Glutamatergic neuron (in vitro differentiated cells): ENCODE data around the gene BCORL1. TPM values are rescaled to one million over a fixed set of nuclear protein-coding genes. Genes with fewer than 3 reads are reported as not detected.

Source experiments
- DNase-seq: peaks from one replicate; pipeline ENCODE4 v3.0.0; 2022
- H3K27ac Mint-ChIP-seq: one replicate; pipeline ENCODE4 v1.8.0; 2020; ENCODE audit warnings: mild to moderate bottlenecking, mixed read lengths, inconsistent platforms; ENCODE audit not compliant: unreplicated experiment
- H3K27me3 Mint-ChIP-seq: one replicate; pipeline ENCODE4 v1.8.0; 2020; ENCODE audit warnings: mild to moderate bottlenecking, moderate library complexity, mixed read lengths, inconsistent platforms; ENCODE audit not compliant: unreplicated experiment
- H3K36me3 Mint-ChIP-seq: one replicate; pipeline ENCODE4 v1.8.0; 2020; ENCODE audit warnings: mild to moderate bottlenecking, mixed read lengths, inconsistent platforms; ENCODE audit not compliant: unreplicated experiment
- H3K4me1 Mint-ChIP-seq: one replicate; pipeline ENCODE4 v1.8.0; 2020; ENCODE audit warnings: mild to moderate bottlenecking, low read depth, mixed read lengths, inconsistent platforms; ENCODE audit not compliant: unreplicated experiment
- H3K4me3 Mint-ChIP-seq: one replicate; pipeline ENCODE4 v1.8.0; 2020; ENCODE audit warnings: mild to moderate bottlenecking, mixed read lengths, inconsistent platforms; ENCODE audit not compliant: unreplicated experiment
- H3K9me3 Mint-ChIP-seq: one replicate; pipeline ENCODE4 v1.8.0; 2020; ENCODE audit warnings: mild to moderate bottlenecking, moderate library complexity, mixed read lengths, inconsistent platforms; ENCODE audit not compliant: unreplicated experiment
- CTCF ChIP-seq: fragments of 200-600 bp; sonication (generic); IDR thresholded peaks from one replicate; pipeline ENCODE4 v1.5.0; 2021; ENCODE audit not compliant: partially characterized antibody, unreplicated experiment
- total RNA-seq: library from RNA; stranded (reverse); fragmentation: NEBNext Ultra II Directional; extraction: Animal tissue kit (Norgen Biotek cat#: 25700); gene quantifications from one replicate; pipeline ENCODE4 v1.2.1, GENCODE V29; 2021; ENCODE audit not compliant: unreplicated experiment

The BCORL1 gene
- total RNA-seq, 1 donor from 2014 or later, result 14.7 TPM

- no peak for TF ChIP-seq CTCF
- H3K27me3 Mint-ChIP-seq, result peaks cover 2% of the 10 kb centered on the region
- no peaks in the 10 kb centered on the region for H3K36me3 Mint-ChIP-seq
- DNase-seq, result no peak
- no peaks in the 10 kb centered on the region for H3K4me1 Mint-ChIP-seq
- H3K4me3 Mint-ChIP-seq, result no peak overlapping the region
- no peaks in the 10 kb centered on the region for H3K9me3 Mint-ChIP-seq
- H3K27ac Mint-ChIP-seq, result no peak overlapping the region
Measured at GRCh38 chrX:130075777-130076176, 93.3 kb downstream of the BCORL1 start.

- Mint-ChIP-seq H3K36me3 (no peaks in the 10 kb centered on the region), H3K4me1 (peaks cover 3% of the 10 kb centered on the region), H3K27me3 (peaks cover 2% of the 10 kb centered on the region), H3K4me3 (no peak overlapping the region), H3K27ac (no peak overlapping the region), H3K9me3 (peaks cover 1% of the 10 kb centered on the region)
- DNase-seq, result peak; percentile 64
- peak; percentile 75 for TF ChIP-seq CTCF
Measured at GRCh38 chrX:130079824-130080406, 97.5 kb downstream of the BCORL1 start.

- Mint-ChIP-seq H3K27ac (no peak overlapping the region), H3K36me3 (no peaks in the 10 kb centered on the region), H3K4me3 (no peak overlapping the region), H3K4me1 (peaks cover 3% of the 10 kb centered on the region), H3K27me3 (peaks cover 2% of the 10 kb centered on the region), H3K9me3 (peaks cover 1% of the 10 kb centered on the region)
- TF ChIP-seq CTCF, result no peak
- no peak for DNase-seq
Measured at GRCh38 chrX:130080791-130081367, 98.4 kb downstream of the BCORL1 start.

- Mint-ChIP-seq H3K4me3 (peak overlapping the region; percentile 71), H3K27me3 (peaks cover 2% of the 10 kb centered on the region), H3K9me3 (peaks cover 1% of the 10 kb centered on the region), H3K4me1 (peaks cover 3% of the 10 kb centered on the region), H3K36me3 (no peaks in the 10 kb centered on the region), H3K27ac (no peak overlapping the region)
- TF ChIP-seq CTCF, result no peak
- DNase-seq, result no peak
Measured at GRCh38 chrX:130081421-130082045, 99.1 kb downstream of the BCORL1 start.
